LNCaP clone FGC (cell line): ENCODE measurements around the gene TMEM242.

ENCODE experiments used
- DNase-seq: peaks from one replicate; pipeline ENCODE4 v3.0.0-alpha.2; 2011; ENCODE audit warnings: low read depth
- H3K4me3 ChIP-seq: 2 replicates; pipeline ENCODE4 v1.5.1; 2011; ENCODE audit warnings: mild to moderate bottlenecking, low read depth, low read length, control low read depth
- TF ChIP-seq, protein P1 (sequence below): IDR thresholded peaks from 2 replicates; pipeline ENCODE4 v1.5.1; 2012; ENCODE audit warnings: mild to moderate bottlenecking; ENCODE audit not compliant: control insufficient read depth, insufficient read depth; ENCODE audit errors: extremely low read depth

Gene TMEM242

GRCh38 chr6:157240960-157241311, 82.4 kb downstream of the TMEM242 start:
- TF ChIP-seq, protein P1, sequence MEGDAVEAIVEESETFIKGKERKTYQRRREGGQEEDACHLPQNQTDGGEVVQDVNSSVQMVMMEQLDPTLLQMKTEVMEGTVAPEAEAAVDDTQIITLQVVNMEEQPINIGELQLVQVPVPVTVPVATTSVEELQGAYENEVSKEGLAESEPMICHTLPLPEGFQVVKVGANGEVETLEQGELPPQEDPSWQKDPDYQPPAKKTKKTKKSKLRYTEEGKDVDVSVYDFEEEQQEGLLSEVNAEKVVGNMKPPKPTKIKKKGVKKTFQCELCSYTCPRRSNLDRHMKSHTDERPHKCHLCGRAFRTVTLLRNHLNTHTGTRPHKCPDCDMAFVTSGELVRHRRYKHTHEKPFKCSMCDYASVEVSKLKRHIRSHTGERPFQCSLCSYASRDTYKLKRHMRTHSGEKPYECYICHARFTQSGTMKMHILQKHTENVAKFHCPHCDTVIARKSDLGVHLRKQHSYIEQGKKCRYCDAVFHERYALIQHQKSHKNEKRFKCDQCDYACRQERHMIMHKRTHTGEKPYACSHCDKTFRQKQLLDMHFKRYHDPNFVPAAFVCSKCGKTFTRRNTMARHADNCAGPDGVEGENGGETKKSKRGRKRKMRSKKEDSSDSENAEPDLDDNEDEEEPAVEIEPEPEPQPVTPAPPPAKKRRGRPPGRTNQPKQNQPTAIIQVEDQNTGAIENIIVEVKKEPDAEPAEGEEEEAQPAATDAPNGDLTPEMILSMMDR = no peak
- no peak overlapping the region for H3K4me3 ChIP-seq
- DNase-seq = no peak

DNA sequence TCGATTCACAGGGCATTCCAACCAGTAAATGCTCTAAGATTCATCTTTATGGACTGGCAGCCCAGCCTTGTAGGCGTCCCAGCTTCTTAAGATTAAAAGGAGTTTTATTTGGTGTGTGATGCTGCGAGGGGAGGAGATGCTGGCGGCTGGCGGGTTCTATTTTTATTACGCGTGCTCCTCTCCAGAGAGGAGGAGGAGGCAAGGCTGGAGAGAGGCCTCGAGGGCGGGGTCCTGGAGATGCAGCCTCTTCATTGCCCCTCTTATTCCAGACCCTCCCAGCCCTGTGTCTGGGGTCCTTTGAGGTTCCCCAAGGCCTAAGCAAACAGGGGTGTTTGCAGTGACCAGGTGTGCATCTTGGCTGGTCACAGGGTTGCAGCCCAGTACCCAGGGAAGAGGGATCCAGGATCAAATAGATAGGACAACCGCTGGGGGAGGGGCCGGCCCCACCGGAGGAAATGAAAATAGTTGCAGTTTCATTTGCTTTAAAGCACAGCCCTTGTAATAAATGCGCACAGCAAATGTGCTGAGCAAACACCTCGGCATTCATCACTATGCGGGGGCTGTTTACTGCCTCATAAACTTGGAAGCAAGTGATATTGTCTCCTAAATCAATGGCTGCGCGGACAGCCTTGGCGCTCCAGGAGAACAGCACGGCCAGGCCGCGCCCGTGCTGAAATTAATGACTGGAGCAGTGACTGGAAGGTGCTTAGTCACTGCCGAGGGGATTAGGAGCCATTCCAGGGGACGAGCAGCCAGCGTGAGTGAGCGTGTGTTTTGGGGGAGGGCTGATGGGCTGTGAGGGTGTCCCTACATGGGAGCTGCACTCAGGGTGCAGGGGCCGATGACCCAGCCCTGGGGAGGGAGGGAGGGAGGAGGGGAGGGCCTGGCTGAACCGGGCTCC, 83.0 kb downstream of the TMEM242 start:
- TF ChIP-seq, protein P1 = no peak
- no peak overlapping the region for H3K4me3 ChIP-seq
- no peak for DNase-seq

- H3K4me3 ChIP-seq = no peak overlapping the region
- no peak for DNase-seq
- TF ChIP-seq, protein P1 = no peak
Observed at GRCh38 chr6:157239671-157240058, 83.7 kb downstream of the TMEM242 start.
